ENCODE data around the gene SH3BP1.

- TF ChIP-seq CTCF (IDR thresholded peaks at IDR 0.05), result no peak
- TF ChIP-seq EZH2 (IDR thresholded peaks at IDR 0.05; ENCODE audit: borderline replicate concordance, insufficient read depth, low read depth, low read length, poor library complexity, severe bottlenecking), result no peak
Measured at GRCh38 chr22:37630839-37631435, 8.5 kb upstream of the SH3BP1 start.

All from B cell (primary cell).